H9 (cell line): ENCODE measurements around the gene SORCS2. TPM values are rescaled to one million over a fixed set of nuclear protein-coding genes. Genes with fewer than 3 reads are reported as not detected.

Experiments
- DNase-seq: peaks from one replicate; pipeline ENCODE4 v3.0.0-alpha.2; 2017
- H2AFZ ChIP-seq: one replicate; pipeline ENCODE4 v1.6.1; 2013; ENCODE audit warnings: mild to moderate bottlenecking, low read length, control low read depth, moderate library complexity
- H2AK5ac ChIP-seq: 2 replicates; pipeline ENCODE4 v1.6.1; 2013; ENCODE audit warnings: low read length, control low read depth, mixed read lengths; ENCODE audit not compliant: insufficient read length
- H2BK120ac ChIP-seq: one replicate; pipeline ENCODE4 v1.6.1; 2013; ENCODE audit warnings: low read depth, mild to moderate bottlenecking, low read length, control low read depth, inconsistent platforms; ENCODE audit not compliant: poor library complexity, severe bottlenecking
- H2BK12ac ChIP-seq: 2 replicates; pipeline ENCODE4 v1.6.1; 2013; ENCODE audit warnings: low read length, control low read depth, mixed read lengths, low read depth; ENCODE audit not compliant: insufficient read length
- H2BK15ac ChIP-seq: 2 replicates; pipeline ENCODE4 v1.6.1; 2013; ENCODE audit warnings: low read depth, low read length, control low read depth
- H2BK20ac ChIP-seq: one replicate; pipeline ENCODE4 v1.6.1; 2013; ENCODE audit warnings: low read depth, mild to moderate bottlenecking, low read length, control low read depth, inconsistent platforms; ENCODE audit not compliant: poor library complexity, severe bottlenecking
- H2BK5ac ChIP-seq: 2 replicates; pipeline ENCODE4 v1.6.1; 2013; ENCODE audit warnings: low read length, control low read depth, mixed read lengths; ENCODE audit not compliant: insufficient read length
- H3K14ac ChIP-seq: 2 replicates; pipeline ENCODE4 v1.6.1; 2013; ENCODE audit warnings: low read length, control low read depth; ENCODE audit not compliant: insufficient read depth
- H3K18ac ChIP-seq: 2 replicates; pipeline ENCODE4 v1.6.1; 2013; ENCODE audit warnings: low read depth, mild to moderate bottlenecking, mixed read lengths, low read length, control low read depth; ENCODE audit not compliant: insufficient read length
- H3K23ac ChIP-seq: 2 replicates; pipeline ENCODE4 v1.6.1; 2013; ENCODE audit warnings: low read length, control low read depth, mixed read lengths, low read depth; ENCODE audit not compliant: insufficient read length
- H3K23me2 ChIP-seq: 2 replicates; pipeline ENCODE4 v1.6.1; 2013; ENCODE audit warnings: low read depth, mild to moderate bottlenecking, mixed read lengths, low read length, control low read depth; ENCODE audit not compliant: insufficient read length, poor library complexity, severe bottlenecking
- H3K27ac ChIP-seq: 2 replicates; pipeline ENCODE4 v1.5.1; 2013; ENCODE audit warnings: low read length, control low read depth, mixed read lengths, low read depth; ENCODE audit not compliant: insufficient read length
- H3K27me3 ChIP-seq: 2 replicates; pipeline ENCODE4 v1.6.1; 2013; ENCODE audit warnings: low read length, control low read depth, inconsistent platforms; ENCODE audit not compliant: insufficient read depth
- H3K4ac ChIP-seq: 2 replicates; pipeline ENCODE4 v1.6.1; 2013; ENCODE audit warnings: low read depth, mild to moderate bottlenecking, control low read depth, inconsistent platforms, low read length, moderate library complexity
- H3K4me1 ChIP-seq: 2 replicates; pipeline ENCODE4 v1.6.1; 2013; ENCODE audit warnings: low read length, control low read depth, inconsistent platforms; ENCODE audit not compliant: insufficient read depth
- H3K4me2 ChIP-seq: 2 replicates; pipeline ENCODE4 v1.6.1; 2013; ENCODE audit warnings: low read length, control low read depth, mixed read lengths; ENCODE audit not compliant: insufficient read length, insufficient read depth
- H3K56ac ChIP-seq: 2 replicates; pipeline ENCODE4 v1.6.1; 2013; ENCODE audit warnings: low read depth, mild to moderate bottlenecking, mixed read lengths, low read length, control low read depth; ENCODE audit not compliant: insufficient read length
- H3K79me1 ChIP-seq: 2 replicates; pipeline ENCODE4 v1.6.1; 2013; ENCODE audit warnings: low read depth, mild to moderate bottlenecking, moderate library complexity, low read length, control low read depth, inconsistent platforms; ENCODE audit not compliant: insufficient read depth, poor library complexity, severe bottlenecking
- H3K79me2 ChIP-seq: 2 replicates; pipeline ENCODE4 v1.6.1; 2013; ENCODE audit warnings: low read length, control low read depth, inconsistent platforms; ENCODE audit not compliant: insufficient read depth
- H3K9ac ChIP-seq: 2 replicates; pipeline ENCODE4 v1.6.1; 2013; ENCODE audit warnings: low read length, control low read depth, mixed read lengths; ENCODE audit not compliant: insufficient read length; ENCODE audit errors: extremely low read depth
- H3K9me3 ChIP-seq: one replicate; pipeline ENCODE4 v1.6.1; 2013; ENCODE audit warnings: low read depth, low read length, inconsistent platforms; ENCODE audit not compliant: control insufficient read depth
- H3T11ph ChIP-seq: one replicate; pipeline ENCODE4 v1.6.1; 2013; ENCODE audit warnings: mild to moderate bottlenecking, low read length, control low read depth, inconsistent platforms
- H4K20me1 ChIP-seq: one replicate; pipeline ENCODE4 v1.6.1; 2013; ENCODE audit not compliant: control insufficient read depth, insufficient read length, insufficient read depth
- H4K5ac ChIP-seq: 2 replicates; pipeline ENCODE4 v1.6.1; 2013; ENCODE audit warnings: low read depth, mild to moderate bottlenecking, mixed read lengths, low read length, control low read depth; ENCODE audit not compliant: insufficient read length
- H4K8ac ChIP-seq: replicated peaks from 2 replicates; pipeline ENCODE4 v1.6.1; 2013; ENCODE audit warnings: low read length, control low read depth, mixed read lengths, low read depth; ENCODE audit not compliant: insufficient read length
- H4K91ac ChIP-seq: 2 replicates; pipeline ENCODE4 v1.6.1; 2013; ENCODE audit warnings: low read depth, mild to moderate bottlenecking, moderate library complexity, mixed read lengths, low read length, control low read depth; ENCODE audit not compliant: insufficient read length
- H3K27ac Mint-ChIP-seq, 3 experiments: 2 replicates in 2 of 3; 3 replicates in 1 of 3; pipeline ENCODE4 v1.8.0; 2020 to 2021; ENCODE audit warnings: mixed read lengths in 3 of 3, mild to moderate bottlenecking in 1 of 3, moderate library complexity in 1 of 3
- H3K27me3 Mint-ChIP-seq: 2 replicates; pipeline ENCODE4 v1.8.0; 2021; ENCODE audit warnings: low read depth, mild to moderate bottlenecking, moderate library complexity, mixed read lengths
- H3K36me3 Mint-ChIP-seq, 3 experiments: 2 replicates in 2 of 3; 3 replicates in 1 of 3; pipeline ENCODE4 v1.8.0; 2020 to 2021; ENCODE audit warnings: low read depth in 3 of 3, mixed read lengths in 3 of 3; ENCODE audit not compliant: insufficient read depth in 1 of 3
- H3K4me1 Mint-ChIP-seq, 2 experiments: 2 replicates each; pipeline ENCODE4 v1.8.0; 2020; ENCODE audit warnings: mixed read lengths in 2 of 2
- H3K4me3 Mint-ChIP-seq, 2 experiments: 2 replicates in 1 of 2; 3 replicates in 1 of 2; pipeline ENCODE4 v1.8.0; 2020 to 2021; ENCODE audit warnings: mild to moderate bottlenecking in 2 of 2, mixed read lengths in 2 of 2, moderate library complexity in 1 of 2
- H3K9me3 Mint-ChIP-seq, 2 experiments: 2 replicates in 1 of 2; 3 replicates in 1 of 2; pipeline ENCODE4 v1.8.0; 2020; ENCODE audit warnings: mild to moderate bottlenecking in 2 of 2, mixed read lengths in 2 of 2, moderate library complexity in 1 of 2
- CTCF ChIP-seq: fragments of 200-600 bp; sonication (generic); conservative IDR thresholded peaks from 3 replicates; pipeline ENCODE4 v1.8.0; 2021; ENCODE audit warnings: antibody characterized with exemption, mild to moderate bottlenecking
- WGBS: extraction: QIAGEN DNeasy Blood & Tissue Kit; methylation state at CpG from one replicate; pipeline ENCODE4 v1.1.7; 2013; ENCODE audit warnings: missing lambda C conversion rate, low lambda C conversion rate, mixed read lengths; ENCODE audit not compliant: insufficient read length; ENCODE audit errors: extremely low coverage; 5-methylcytosine and 5-hydroxymethylcytosine counted together
- total RNA-seq: library from RNA; stranded (reverse); gene quantifications from 2 replicates; pipeline ENCODE4 v1.2.1, GENCODE V29; 2021

Gene SORCS2
- total RNA-seq, 1 experiment from 2014 or later: 0.57 TPM

GRCh38 chr4:7439699-7440098 lies 247.4 kb downstream of the SORCS2 start:
- Histone ChIP-seq H3K18ac (no peak overlapping the region), H4K8ac (no peak overlapping the region), H3K56ac (no peak overlapping the region), H3K79me2 (no peaks in the 10 kb centered on the region), H3K23me2 (peaks cover 4% of the 10 kb centered on the region), H2BK120ac (no peak overlapping the region), H3T11ph (no peak overlapping the region), H3K27me3 (no peaks in the 10 kb centered on the region), H3K14ac (no peak overlapping the region; the same call in 1 of the 2 replicates), H3K4me1 (no peaks in the 10 kb centered on the region; the same call in 1 of the 2 replicates), H3K9ac (no peak overlapping the region), H2BK20ac (no peak overlapping the region), H2AK5ac (no peak overlapping the region), H3K23ac (no peak overlapping the region), H3K27ac (no peak overlapping the region), H3K79me1 (no peaks in the 10 kb centered on the region), H2BK5ac (no peak overlapping the region), H3K9me3 (no peaks in the 10 kb centered on the region), H2BK15ac (no peak overlapping the region), H2BK12ac (no peak overlapping the region), H4K20me1 (no peaks in the 10 kb centered on the region), H3K4me2 (no peak overlapping the region), H4K5ac (no peak overlapping the region), H4K91ac (no peak overlapping the region), H3K4ac (no peak overlapping the region), H2AFZ (no peak overlapping the region)
- no peak overlapping the region for H3K4me3 Mint-ChIP-seq
- TF ChIP-seq CTCF: no peak
- no peak for DNase-seq
- no CpG with 5 or more reads among the region's 2 CpGs for WGBS
- H3K36me3 Mint-ChIP-seq: peaks cover 1 to 6% (median 4%) of the 10 kb centered on the region in 3 experiments; a peak in 4 of 7 replicates
- H3K27me3 Mint-ChIP-seq: peaks cover 13% of the 10 kb centered on the region
- peaks cover 8 to 10% of the 10 kb centered on the region in 2 experiments for H3K9me3 Mint-ChIP-seq
- no peak overlapping the region for H3K27ac Mint-ChIP-seq
- peaks cover 24 to 43% of the 10 kb centered on the region in 2 experiments for H3K4me1 Mint-ChIP-seq
